Measurements from ENCODE around the gene SLC6A12.

The SLC6A12 gene

GRCh38 chr12:177980-178828, 35.8 kb downstream of the SLC6A12 start:
- H3K4me3 ChIP-seq (ENCODE audit: low read length), result no peak overlapping the region
- no peak for DNase-seq (ENCODE audit: low read depth)
- no peak for TF ChIP-seq CTCF (conservative IDR thresholded peaks at IDR 0.05; ENCODE audit: low read depth, low read length)

- no peak for TF ChIP-seq CTCF (conservative IDR thresholded peaks at IDR 0.05; ENCODE audit: low read depth, low read length)
- no peak for DNase-seq (ENCODE audit: low read depth)
- H3K4me3 ChIP-seq (ENCODE audit: low read length), result no peak overlapping the region
Observed at GRCh38 chr12:177336-177979, 36.5 kb downstream of the SLC6A12 start.

- DNase-seq (ENCODE audit: low read depth), result no peak
- H3K4me3 ChIP-seq (ENCODE audit: low read length), result no peak overlapping the region
- TF ChIP-seq CTCF (conservative IDR thresholded peaks at IDR 0.05; ENCODE audit: low read depth, low read length), result no peak
Observed at GRCh38 chr12:176321-177181, 37.4 kb downstream of the SLC6A12 start.

- no peak overlapping the region for H3K4me3 ChIP-seq (ENCODE audit: low read length)
- DNase-seq (ENCODE audit: low read depth), result no peak
- TF ChIP-seq CTCF (conservative IDR thresholded peaks at IDR 0.05; ENCODE audit: low read depth, low read length), result no peak
Observed at GRCh38 chr12:175759-176158, 38.2 kb downstream of the SLC6A12 start.

GRCh38 chr12:175250-175649, 38.7 kb downstream of the SLC6A12 start:
- H3K4me3 ChIP-seq (ENCODE audit: low read length), result no peak overlapping the region
- TF ChIP-seq CTCF (conservative IDR thresholded peaks at IDR 0.05; ENCODE audit: low read depth, low read length), result no peak

GRCh38 chr12:174596-174995, 39.4 kb downstream of the SLC6A12 start:
- DNase-seq (ENCODE audit: low read depth), result no peak
- no peak for TF ChIP-seq CTCF (conservative IDR thresholded peaks at IDR 0.05; ENCODE audit: low read depth, low read length)
- H3K4me3 ChIP-seq (ENCODE audit: low read length), result no peak overlapping the region

More at GRCh38 chr12:175250-175649, 38.7 kb downstream of the SLC6A12 start:
- no peak for DNase-seq (ENCODE audit: low read depth)

Data from retinal pigment epithelial cell (primary cell).